ENCODE measurements around the gene OSCAR.

Gene OSCAR

GRCh38 chr19:54129617-54129996, 29.0 kb upstream of the OSCAR start:
- TF ChIP-seq CTCF (IDR thresholded peaks at IDR 0.05) = no peak

- TF ChIP-seq CTCF (IDR thresholded peaks at IDR 0.05) = no peak
Measured at GRCh38 chr19:54128796-54129616, 28.4 kb upstream of the OSCAR start.

- no peak for TF ChIP-seq CTCF (IDR thresholded peaks at IDR 0.05)
Measured at GRCh38 chr19:54128441-54128725, 27.8 kb upstream of the OSCAR start.

- TF ChIP-seq CTCF (IDR thresholded peaks at IDR 0.05) = no peak
Measured at GRCh38 chr19:54127688-54128440, 27.3 kb upstream of the OSCAR start.

- TF ChIP-seq CTCF (IDR thresholded peaks at IDR 0.05) = no peak
Measured at GRCh38 chr19:54125713-54126112, 25.1 kb upstream of the OSCAR start.

GRCh38 chr19:54124393-54124792, 23.8 kb upstream of the OSCAR start:
- no peak for TF ChIP-seq CTCF (IDR thresholded peaks at IDR 0.05)

GRCh38 chr19:54123682-54124081, 23.1 kb upstream of the OSCAR start:
- TF ChIP-seq CTCF (IDR thresholded peaks at IDR 0.05) = no peak

All from LNCAP (cell line).